GM21786 (cell line): ENCODE measurements around the gene KPNA1.

ENCODE experiments used
- ATAC-seq: cut with Tn5 transposase; IDR thresholded peaks from one replicate; pipeline ENCODE4 v1.9.1; 2021; ENCODE audit not compliant: unreplicated experiment

Gene KPNA1

GRCh38 chr3:122514123-122515019 is at the start of gene KPNA1:
Gene KPNA1, minus strand, starts transcription at chr3:122514939. Its CDS starts 18,374 bp downstream, at chr3:122496565.
- peak; percentile 88 for ATAC-seq

GRCh38 chr3:122564155-122564912 is 49.6 kb upstream of the KPNA1 start, which contains the start of the genes DTX3L and PARP9:
Gene DTX3L, plus strand, starts transcription at chr3:122564338. Its CDS starts 89 bp downstream, at chr3:122564427.
Gene PARP9, minus strand, starts transcription at chr3:122564300. Its CDS starts 4,680 bp downstream, at chr3:122559620.
- ATAC-seq: peak; percentile 64

GRCh38 chr3:122563717-122564025 is 48.9 kb upstream of the KPNA1 start:
- ATAC-seq: no peak

GRCh38 chr3:122562923-122563716 is 48.4 kb upstream of the KPNA1 start:
- no peak for ATAC-seq

GRCh38 chr3:122560680-122561079 is 45.9 kb upstream of the KPNA1 start:
- peak; percentile 46 for ATAC-seq

- no peak for ATAC-seq
Observed at GRCh38 chr3:122559906-122560305, 45.2 kb upstream of the KPNA1 start.

- no peak for ATAC-seq
Observed at GRCh38 chr3:122558605-122559004, 43.9 kb upstream of the KPNA1 start.

- ATAC-seq: no peak
Observed at GRCh38 chr3:122557356-122557755, 42.6 kb upstream of the KPNA1 start.

- ATAC-seq: no peak
Observed at GRCh38 chr3:122555275-122556071, 40.7 kb upstream of the KPNA1 start.

GRCh38 chr3:122553171-122553570 is 38.4 kb upstream of the KPNA1 start:
- no peak for ATAC-seq

- no peak for ATAC-seq
Observed at GRCh38 chr3:122548619-122549018, 33.9 kb upstream of the KPNA1 start.

- ATAC-seq: no peak
Observed at GRCh38 chr3:122548076-122548475, 33.3 kb upstream of the KPNA1 start.

GRCh38 chr3:122546151-122546550 is 31.4 kb upstream of the KPNA1 start:
- no peak for ATAC-seq

- ATAC-seq: no peak
Observed at GRCh38 chr3:122538956-122539490, 24.3 kb upstream of the KPNA1 start.

GRCh38 chr3:122536632-122537001 is 21.9 kb upstream of the KPNA1 start:
- no peak for ATAC-seq

GRCh38 chr3:122535964-122536631 is 21.4 kb upstream of the KPNA1 start:
- ATAC-seq: no peak

- ATAC-seq: peak; percentile 100
Observed at GRCh38 chr3:122533931-122534334, 19.2 kb upstream of the KPNA1 start.

- no peak for ATAC-seq
Observed at GRCh38 chr3:122533480-122533879, 18.7 kb upstream of the KPNA1 start.

- ATAC-seq: no peak
Observed at GRCh38 chr3:122530164-122530563, 15.4 kb upstream of the KPNA1 start.

GRCh38 chr3:122523317-122523716 is 8.6 kb upstream of the KPNA1 start:
- no peak for ATAC-seq
